ENCODE measurements around the gene LMF1.

GRCh38 chr16:898761-899682 lies 71.8 kb downstream of the LMF1 start:
- no peak for TF ChIP-seq CTCF (IDR thresholded peaks at IDR 0.05; ENCODE audit: insufficient read depth, low read length, poor library complexity, severe bottlenecking)
- no peak for TF ChIP-seq EZH2phosphoT487 (conservative IDR thresholded peaks at IDR 0.05; ENCODE audit: low read length)

Measured in SU-DHL-6 (cell line).